Skin of body (tissue), 2 donors: ENCODE measurements around the gene COA8. TPM values are rescaled to one million over a fixed set of nuclear protein-coding genes. Genes with fewer than 3 reads are reported as not detected.
A peak's percentile ranks its signal among the peaks of the same experiment; 100 is the strongest.
"Not testable (repeated sequence)": the region's sequence is repeated elsewhere in the genome, so short reads cannot be mapped to it uniquely, and the experiment has no call there.

ENCODE experiments used
- DNase-seq: peaks from one replicate; lab custom pipeline; 2025; lab: John Stamatoyannopoulos, UW
- total RNA-seq: library from RNA; depleted of rRNA; stranded (reverse); fragments of >200 nt; gene quantifications from one replicate; pipeline ENCODE4 v1.2.3, GENCODE V29; 2014

COA8 gene
- total RNA-seq, 1 donor from 2014 or later = 21.8 TPM

DNA sequence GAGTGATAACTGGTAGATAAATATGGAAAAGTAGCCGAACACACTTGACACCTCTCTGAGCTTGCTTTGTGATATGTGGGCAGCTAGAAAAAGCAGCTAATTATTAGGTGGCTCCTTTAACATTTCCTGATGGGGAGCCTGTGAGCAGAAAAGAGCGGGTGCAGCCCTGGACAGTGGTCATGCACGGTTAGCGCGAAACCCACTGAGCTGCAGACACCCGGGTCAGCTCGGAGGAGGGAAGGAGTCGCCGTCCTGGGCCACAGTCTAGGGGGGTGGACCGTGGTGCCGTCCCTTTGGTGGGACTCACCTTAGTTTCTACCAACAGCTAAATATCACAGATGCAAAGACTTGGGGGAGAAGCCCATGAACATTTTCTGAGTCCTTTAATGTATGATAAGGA lies 6.6 kb downstream of the COA8 start:
- DNase-seq = no peak

GRCh38 chr14:103574104-103574503 lies 11.3 kb downstream of the COA8 start:
- DNase-seq = no peak

GRCh38 chr14:103574707-103575285 lies 12.0 kb downstream of the COA8 start:
- DNase-seq = no peak

DNA sequence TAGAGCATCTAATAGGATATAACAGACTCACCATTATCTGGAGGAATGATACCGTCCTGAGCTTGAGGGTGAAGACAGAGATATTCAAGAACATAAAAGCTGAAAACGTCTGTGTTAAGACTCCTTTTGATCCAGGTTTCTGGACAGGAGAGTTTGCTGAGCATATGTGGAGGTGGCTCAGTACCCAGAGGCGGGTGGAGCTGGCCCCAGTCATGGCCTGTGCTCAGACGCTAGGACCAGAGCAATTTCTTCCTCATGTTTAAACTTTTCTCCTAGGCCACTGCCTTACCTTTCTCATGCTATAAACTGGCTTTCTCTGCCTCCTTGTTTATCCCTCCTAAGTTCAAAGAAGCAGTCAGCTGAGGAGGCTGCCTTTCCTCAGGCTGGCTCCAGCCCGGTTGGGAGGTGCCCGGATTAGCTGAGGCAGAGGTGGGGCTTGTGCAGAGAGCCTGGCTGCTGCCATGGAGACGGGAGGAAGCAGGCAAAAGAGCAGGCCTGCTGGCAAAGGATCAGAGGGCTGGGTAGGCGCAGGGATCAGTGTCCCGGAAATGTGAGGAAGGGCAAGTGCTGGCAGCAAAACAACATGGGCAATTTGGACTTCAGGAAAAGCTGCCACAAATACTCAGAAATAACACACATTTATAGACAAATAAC lies 13.7 kb downstream of the COA8 start:
- peak; percentile 77 for DNase-seq

- no peak for DNase-seq
Observed at GRCh38 chr14:103578401-103579075, 15.8 kb downstream of the COA8 start.

GRCh38 chr14:103581206-103581605 lies 18.4 kb downstream of the COA8 start:
- no peak for DNase-seq

DNA sequence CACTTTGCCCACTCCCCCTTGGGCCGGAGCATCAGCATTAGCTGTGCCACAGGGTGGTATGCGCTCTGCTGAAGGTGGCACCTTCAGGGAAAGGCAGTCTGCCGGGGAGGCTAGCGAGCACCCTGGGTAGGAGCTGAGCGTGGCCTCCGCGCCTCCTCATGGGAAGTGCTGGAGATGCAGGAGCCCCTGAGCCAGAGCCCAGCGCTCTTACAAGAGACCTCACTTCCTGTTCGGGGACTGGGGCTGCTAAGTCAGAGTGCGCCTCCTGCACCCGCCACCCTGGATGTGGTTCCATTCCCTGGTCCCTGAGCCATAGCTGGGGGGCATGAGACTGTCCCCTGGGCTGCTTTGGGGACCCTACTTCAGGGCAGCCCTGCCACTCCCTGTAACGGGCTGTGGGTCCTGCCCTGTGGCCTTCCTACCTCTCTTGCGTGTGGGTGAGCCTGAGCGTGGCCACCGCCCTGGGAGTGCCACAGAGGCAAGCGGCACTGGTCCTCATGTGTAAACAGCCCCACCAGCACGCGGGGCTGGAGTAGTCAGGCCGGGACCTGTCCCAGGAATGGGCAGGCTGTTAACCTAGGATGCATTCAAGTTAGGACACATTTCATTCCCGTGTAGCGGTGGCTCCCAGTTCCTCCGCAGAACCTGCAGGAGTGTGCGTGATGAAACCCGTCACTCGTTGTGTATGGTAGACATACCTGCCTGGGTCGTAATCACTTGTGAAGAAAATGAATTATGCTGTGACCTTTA lies 19.4 kb downstream of the COA8 start:
- DNase-seq = no peak

DNA sequence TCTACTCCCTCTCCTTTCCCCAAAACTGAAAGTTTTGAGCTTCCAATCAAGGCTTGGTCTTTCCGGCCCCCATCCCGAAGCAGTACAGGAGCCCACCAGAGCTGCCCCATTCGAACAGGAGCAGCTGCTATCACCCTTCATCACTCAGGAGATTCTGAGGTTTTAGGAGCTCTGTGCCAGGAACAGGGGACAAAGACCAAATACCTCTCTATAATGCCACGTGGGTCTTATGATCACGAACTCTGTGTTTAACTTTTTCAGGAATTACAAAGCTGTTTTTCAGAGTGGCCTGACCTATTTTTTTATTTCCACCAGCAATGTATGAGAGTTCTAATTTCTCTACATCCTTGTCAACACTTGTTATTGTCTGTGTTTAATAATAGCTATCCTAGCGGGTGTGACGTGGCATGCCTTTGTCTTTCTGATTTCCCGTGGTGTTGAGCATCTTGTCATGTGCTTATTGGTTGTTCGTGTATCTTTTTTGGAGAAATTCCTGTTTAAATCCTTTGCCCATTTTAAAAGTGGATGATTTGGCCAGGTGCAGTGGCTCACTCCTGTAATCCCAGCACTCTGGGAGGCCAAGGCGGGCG lies 21.7 kb downstream of the COA8 start:
- no peak for DNase-seq

DNA sequence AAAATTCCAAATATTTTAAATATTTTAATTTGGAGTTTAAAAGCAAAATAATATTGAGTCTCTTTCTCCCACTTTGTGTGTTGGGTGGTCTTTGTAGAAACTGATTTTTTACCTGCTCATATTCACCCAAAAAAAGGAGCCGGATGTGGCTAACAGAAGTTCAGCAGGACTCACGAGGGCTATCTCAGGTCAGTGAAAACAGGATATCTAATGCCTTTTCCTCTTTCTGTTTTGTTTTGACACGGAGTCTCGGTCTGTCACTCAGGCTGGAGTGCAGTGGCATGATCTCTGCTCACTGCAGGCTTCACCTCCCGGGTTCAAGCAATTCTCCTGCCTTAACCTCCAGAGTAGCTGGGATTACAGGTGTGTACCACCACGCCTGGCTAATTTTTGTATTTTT lies 30.8 kb downstream of the COA8 start:
- DNase-seq = no peak

DNA sequence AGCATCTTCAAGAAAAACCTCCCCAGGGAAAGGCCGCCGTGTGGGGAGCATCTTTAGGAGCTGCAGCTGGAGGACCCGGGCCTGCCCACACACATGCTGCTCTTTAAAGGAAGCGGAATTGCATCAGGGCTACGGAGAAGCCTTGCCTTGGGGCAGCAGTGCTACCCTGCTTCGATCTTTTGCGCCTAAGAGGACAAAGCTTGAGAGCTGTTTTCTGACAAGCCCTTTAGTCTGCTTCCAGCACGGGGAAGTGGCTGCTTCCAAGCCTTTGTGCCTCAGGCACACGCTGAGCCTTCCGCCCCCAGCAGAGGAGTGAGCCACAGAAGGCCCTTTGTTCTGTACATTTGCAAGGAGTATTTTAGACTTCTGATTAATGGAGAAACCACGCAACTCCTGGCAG lies 31.5 kb downstream of the COA8 start:
- DNase-seq = peak; percentile 65

- DNase-seq = no peak
Observed at GRCh38 chr14:103597623-103598377, 35.0 kb downstream of the COA8 start.

DNA sequence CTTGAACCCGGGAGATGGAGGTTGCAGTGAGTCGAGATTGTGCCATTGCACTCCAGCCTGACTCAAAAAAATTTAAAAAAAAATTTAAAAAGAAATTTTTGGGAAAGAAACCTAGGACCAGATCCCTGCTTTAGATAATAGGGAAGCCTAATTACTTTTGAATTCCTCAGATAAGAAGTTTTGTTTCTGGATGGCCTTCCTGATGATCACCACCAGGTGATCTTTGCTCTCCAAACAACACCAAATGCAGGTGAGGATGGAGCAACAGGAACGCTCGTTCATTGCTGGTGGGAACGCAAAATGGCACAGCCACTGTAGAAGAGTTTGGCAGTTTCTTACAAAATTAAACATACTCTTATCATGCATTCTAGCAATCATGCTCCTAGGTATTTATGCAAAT lies 37.7 kb downstream of the COA8 start:
- DNase-seq = no peak

- no peak for DNase-seq
Observed at GRCh38 chr14:103604620-103605019, 41.9 kb downstream of the COA8 start.

GRCh38 chr14:103606963-103607668 lies 44.4 kb downstream of the COA8 start:
- peak; percentile 99 for DNase-seq

- DNase-seq = no peak
Observed at GRCh38 chr14:103607822-103608221, 45.1 kb downstream of the COA8 start.

- DNase-seq = not testable (repeated sequence)
Observed at GRCh38 chr14:103609081-103609480, 46.3 kb downstream of the COA8 start.

- no peak for DNase-seq
Observed at GRCh38 chr14:103611215-103611614, 48.5 kb downstream of the COA8 start.

DNA sequence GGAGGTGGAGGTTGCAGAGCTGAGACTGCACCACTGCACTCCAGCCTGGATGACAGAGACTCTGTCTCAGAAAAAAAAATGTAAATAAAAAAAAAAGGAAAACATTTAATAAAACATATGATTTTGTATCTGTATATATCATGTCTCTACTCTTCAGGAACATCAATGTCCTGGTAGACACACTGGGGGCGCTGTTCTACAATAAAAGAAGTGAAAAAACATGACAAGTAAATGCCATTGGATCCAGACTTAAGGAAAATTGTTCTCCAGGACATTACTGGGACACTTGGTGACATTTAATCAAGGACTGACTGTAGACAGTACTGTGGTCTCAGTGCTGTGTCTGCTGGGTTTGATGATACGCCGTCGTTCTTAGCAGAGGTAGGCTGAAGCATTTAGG lies 50.8 kb downstream of the COA8 start:
- DNase-seq = no peak

GRCh38 chr14:103616635-103617300 lies 54.0 kb downstream of the COA8 start:
- no peak for DNase-seq

DNA sequence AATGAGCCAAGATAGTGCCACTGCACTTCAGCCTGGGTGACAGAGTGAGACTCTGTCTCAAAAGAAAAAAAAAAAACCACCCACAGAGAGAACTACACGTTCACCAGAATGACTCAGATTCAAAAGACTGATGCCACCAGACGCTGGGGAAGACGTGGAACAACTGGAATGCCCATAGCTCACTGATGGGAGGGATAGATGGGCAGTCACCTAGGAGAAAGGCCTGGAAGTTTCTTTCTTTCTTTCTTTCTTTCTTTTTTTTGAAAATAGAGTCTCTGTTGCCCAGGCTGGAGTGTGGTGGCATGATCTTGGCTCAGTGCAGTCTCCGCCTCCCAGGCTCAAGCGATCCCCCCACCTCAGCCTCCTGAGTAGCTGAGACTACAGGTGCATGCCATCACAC lies 56.3 kb downstream of the COA8 start:
- DNase-seq = no peak
